ENCODE measurements around the gene LARP6.

DNA sequence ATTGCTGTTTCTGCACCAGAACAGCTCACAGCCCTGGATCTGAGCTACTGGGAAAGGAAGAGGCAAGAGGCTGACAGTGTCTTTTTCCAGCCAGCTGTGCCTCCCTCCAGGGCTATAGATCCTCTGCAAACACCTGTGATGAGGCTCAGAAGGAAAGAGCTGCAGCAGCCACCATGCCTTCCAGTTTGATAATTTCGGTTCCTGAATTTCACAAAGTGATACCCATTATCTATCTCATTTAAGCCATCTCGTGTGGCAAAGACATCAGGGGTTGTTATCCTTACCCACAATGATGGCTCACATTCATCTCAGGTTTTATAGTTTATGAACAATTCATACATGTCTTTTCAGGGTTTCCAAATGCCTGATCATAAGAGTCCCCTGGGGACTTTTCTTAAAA is 1.8 kb upstream of the LARP6 start:
- TF ChIP-seq, protein P1, sequence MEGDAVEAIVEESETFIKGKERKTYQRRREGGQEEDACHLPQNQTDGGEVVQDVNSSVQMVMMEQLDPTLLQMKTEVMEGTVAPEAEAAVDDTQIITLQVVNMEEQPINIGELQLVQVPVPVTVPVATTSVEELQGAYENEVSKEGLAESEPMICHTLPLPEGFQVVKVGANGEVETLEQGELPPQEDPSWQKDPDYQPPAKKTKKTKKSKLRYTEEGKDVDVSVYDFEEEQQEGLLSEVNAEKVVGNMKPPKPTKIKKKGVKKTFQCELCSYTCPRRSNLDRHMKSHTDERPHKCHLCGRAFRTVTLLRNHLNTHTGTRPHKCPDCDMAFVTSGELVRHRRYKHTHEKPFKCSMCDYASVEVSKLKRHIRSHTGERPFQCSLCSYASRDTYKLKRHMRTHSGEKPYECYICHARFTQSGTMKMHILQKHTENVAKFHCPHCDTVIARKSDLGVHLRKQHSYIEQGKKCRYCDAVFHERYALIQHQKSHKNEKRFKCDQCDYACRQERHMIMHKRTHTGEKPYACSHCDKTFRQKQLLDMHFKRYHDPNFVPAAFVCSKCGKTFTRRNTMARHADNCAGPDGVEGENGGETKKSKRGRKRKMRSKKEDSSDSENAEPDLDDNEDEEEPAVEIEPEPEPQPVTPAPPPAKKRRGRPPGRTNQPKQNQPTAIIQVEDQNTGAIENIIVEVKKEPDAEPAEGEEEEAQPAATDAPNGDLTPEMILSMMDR (IDR thresholded peaks at IDR 0.05; ENCODE audit: low read depth, low read length), result no peak
- TF ChIP-seq EZH2phosphoT487 (IDR thresholded peaks at IDR 0.05; ENCODE audit: low read depth), result no peak
